ENCODE data around the gene PIWIL1.

- TF ChIP-seq CTCF (IDR thresholded peaks at IDR 0.05) (no peak), POLR2A (IDR thresholded peaks at IDR 0.05) (no peak)
These were observed 53.5 kb downstream of the PIWIL1 start for GRCh38 chr12:130391186-130391585.
